Testis (tissue), 2 donors: ENCODE measurements around the gene MCM7.

Experiments used
- CTCF ChIP-seq, 3 experiments: fragments of 450-650 bp in 2 of 3; fragments of 200-600 bp in 1 of 3; sonication (generic) in 1 of 3; IDR thresholded peaks; one replicate each; pipeline ENCODE4 v1.5.1; 2016 to 2019; ENCODE audit warnings: antibody characterized with exemption in 3 of 3, mild to moderate bottlenecking in 2 of 3, moderate library complexity in 1 of 3
- POLR2A ChIP-seq: fragments of 450-650 bp; IDR thresholded peaks from one replicate; pipeline ENCODE4 v1.6.1; 2017; ENCODE audit warnings: antibody characterized with exemption, mild to moderate bottlenecking, moderate library complexity

GRCh38 chr7:100127866-100128636 lies 26.9 kb upstream of the MCM7 start:
- TF ChIP-seq CTCF (IDR thresholded peaks at IDR 0.05) (no peak), POLR2A (no peak)
